Measurements from ENCODE around the gene AOPEP.
A peak's percentile ranks its signal among the peaks of the same experiment; 100 is the strongest.
"Not testable (repeated sequence)": the region's sequence is repeated elsewhere in the genome, so short reads cannot be mapped to it uniquely, and the experiment has no call there.

AOPEP gene

DNA sequence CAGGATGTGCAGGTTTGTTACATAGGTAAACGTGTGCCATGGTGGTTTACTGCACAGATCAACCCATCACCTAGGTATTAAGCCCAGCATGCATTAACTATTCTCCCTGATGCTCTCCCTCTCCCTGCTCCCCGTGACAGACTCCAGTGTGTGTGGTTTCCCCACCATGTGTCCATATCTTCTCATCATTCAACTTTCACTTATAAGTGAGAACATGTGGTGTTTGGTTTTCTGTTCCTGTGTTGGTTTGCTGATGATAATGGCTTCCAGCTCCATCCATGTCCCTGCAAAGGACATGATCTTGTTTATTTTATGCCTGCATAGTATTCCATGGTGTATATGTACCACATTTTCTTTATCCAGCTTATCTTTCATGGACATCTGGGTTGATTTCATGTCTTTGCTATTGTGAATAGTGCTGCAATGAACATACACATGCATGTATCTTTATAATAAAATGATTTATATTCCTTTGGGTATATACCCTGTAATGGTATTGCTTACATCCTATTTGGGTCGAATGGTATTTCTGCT is 103.6 kb downstream of the AOPEP start:
- H3K27me3 ChIP-seq (replicated peaks in 2 of 5; ENCODE audit: control insufficient read depth in 4 of 5, insufficient read depth in 5 of 5, low read length in 4 of 5); CTCF ChIA-PET; H3K4me1 ChIP-seq (ENCODE audit: control extremely low read depth in 1 of 4, control insufficient read depth in 4 of 4, insufficient read depth in 4 of 4, low read length in 3 of 4); H3K36me3 ChIP-seq (ENCODE audit: control insufficient read depth in 4 of 4, insufficient read depth in 4 of 4, low read length in 3 of 4); POLR2A ChIA-PET; H3K4me3 ChIP-seq (ENCODE audit: control insufficient read depth in 1 of 7, extremely low read depth in 1 of 7, insufficient read depth in 4 of 7, low read depth in 2 of 7, low read length in 6 of 7); H3K27ac ChIP-seq (ENCODE audit: insufficient read depth in 1 of 2, low read depth in 1 of 2, low read length in 2 of 2, poor library complexity in 1 of 2, severe bottlenecking in 2 of 2); H3K9me3 ChIP-seq (ENCODE audit: control extremely low read depth in 1 of 5, control insufficient read depth in 4 of 5, insufficient read depth in 2 of 5, low read depth in 1 of 5, low read length in 4 of 5); DNase-seq: not testable (repeated sequence)
- no CpG with 5 or more reads among the region's 3 CpGs for WGBS (ENCODE audit: insufficient coverage)

DNA sequence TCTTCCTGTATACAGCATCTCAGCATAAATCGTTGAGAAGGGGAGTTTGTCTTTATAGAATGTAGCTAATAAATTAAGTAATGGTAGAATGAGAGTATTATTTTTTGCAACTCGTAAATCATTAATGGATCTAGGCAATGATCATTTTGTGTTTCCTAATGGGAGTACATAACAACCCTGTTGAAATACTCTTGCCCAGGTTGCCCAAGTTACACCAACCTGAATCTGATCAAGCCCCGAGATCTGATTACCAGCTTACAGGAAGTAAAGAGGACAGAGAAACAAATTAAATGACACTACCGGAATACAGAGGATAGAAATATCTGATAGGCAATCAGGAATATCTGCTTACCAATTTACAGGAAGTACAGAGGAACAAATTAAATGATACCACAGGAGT is 107.3 kb downstream of the AOPEP start:
- Histone ChIP-seq H3K4me3 (ENCODE audit: control insufficient read depth in 1 of 7, extremely low read depth in 1 of 7, insufficient read depth in 4 of 7, low read depth in 2 of 7, low read length in 6 of 7) (no peak overlapping the region), H3K4me1 (ENCODE audit: control extremely low read depth in 1 of 4, control insufficient read depth in 4 of 4, insufficient read depth in 4 of 4, low read length in 3 of 4) (no peaks in the 10 kb centered on the region), H3K36me3 (ENCODE audit: control insufficient read depth in 4 of 4, insufficient read depth in 4 of 4, low read length in 3 of 4) (peaks cover 0 to 2% (median under 1%) of the 10 kb centered on the region in 4 experiments), H3K27me3 (replicated peaks in 2 of 5; ENCODE audit: control insufficient read depth in 4 of 5, insufficient read depth in 5 of 5, low read length in 4 of 5) (no peaks in the 10 kb centered on the region), H3K27ac (ENCODE audit: insufficient read depth in 1 of 2, low read depth in 1 of 2, low read length in 2 of 2, poor library complexity in 1 of 2, severe bottlenecking in 2 of 2) (no peak overlapping the region), H3K9me3 (ENCODE audit: control extremely low read depth in 1 of 5, control insufficient read depth in 4 of 5, insufficient read depth in 2 of 5, low read depth in 1 of 5, low read length in 4 of 5) (peaks cover 0 to 10% (median 2%) of the 10 kb centered on the region in 5 experiments)
- CTCF ChIA-PET, result interaction anchor here (1.0 to 1.5 kb wide), 3 partner anchors 18 to 82 kb away, joined by 3 to 4 read pairs (median 3); no protein-coding TSS in a partner anchor
- DNase-seq, result no peak
- 100% methylated on average over 1 of the region's 4 CpGs for WGBS (ENCODE audit: insufficient coverage)
- POLR2A ChIA-PET, result no interaction called here

DNA sequence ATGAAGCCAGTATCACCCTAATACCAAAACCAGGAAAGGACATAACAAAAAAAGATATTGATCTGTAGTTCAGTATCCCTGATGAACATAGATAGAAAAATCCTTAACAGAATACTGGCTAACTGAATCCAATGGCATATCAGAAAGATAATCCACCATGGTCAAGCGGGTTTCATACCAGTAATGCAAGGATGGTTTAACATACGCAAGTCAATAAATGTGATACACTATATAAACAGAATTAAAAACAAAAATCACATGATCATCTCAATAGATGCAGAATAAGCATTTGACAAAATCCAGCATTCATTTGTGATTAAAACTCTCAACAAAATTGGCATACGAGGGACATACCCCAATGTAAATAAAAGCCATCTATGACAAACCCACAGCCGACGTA is 110.9 kb downstream of the AOPEP start:
- H3K27ac ChIP-seq (ENCODE audit: insufficient read depth in 1 of 2, low read depth in 1 of 2, low read length in 2 of 2, poor library complexity in 1 of 2, severe bottlenecking in 2 of 2), result no peak overlapping the region

DNA sequence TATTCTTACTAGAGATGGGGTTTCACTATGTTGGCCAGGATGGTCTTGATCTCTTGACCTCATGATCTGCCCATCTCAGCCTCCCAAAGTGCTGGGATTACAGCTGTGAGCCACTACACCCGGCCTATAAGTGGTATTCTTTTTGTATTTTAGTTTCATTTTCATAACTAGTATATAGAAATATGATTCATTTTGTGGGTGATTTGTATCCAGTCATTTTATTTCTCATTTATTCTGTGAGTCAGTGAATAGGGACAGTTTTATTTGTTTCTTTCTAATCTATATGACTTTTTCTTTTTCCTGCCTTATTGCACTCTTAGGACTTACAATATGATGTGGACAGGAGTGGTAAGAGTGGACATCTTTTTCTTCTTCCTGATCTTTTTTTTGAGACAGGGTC is 112.9 kb downstream of the AOPEP start:
- Histone ChIP-seq H3K27ac (ENCODE audit: insufficient read depth in 1 of 2, low read depth in 1 of 2, low read length in 2 of 2, poor library complexity in 1 of 2, severe bottlenecking in 2 of 2) (no peak overlapping the region), H3K4me1 (ENCODE audit: control extremely low read depth in 1 of 4, control insufficient read depth in 4 of 4, insufficient read depth in 4 of 4, low read length in 3 of 4) (no peaks in the 10 kb centered on the region), H3K27me3 (replicated peaks in 2 of 5; ENCODE audit: control insufficient read depth in 4 of 5, insufficient read depth in 5 of 5, low read length in 4 of 5) (no peaks in the 10 kb centered on the region), H3K9me3 (ENCODE audit: control extremely low read depth in 1 of 5, control insufficient read depth in 4 of 5, insufficient read depth in 2 of 5, low read depth in 1 of 5, low read length in 4 of 5) (peaks cover 1 to 16% (median 2%) of the 10 kb centered on the region in 5 experiments), H3K36me3 (ENCODE audit: control insufficient read depth in 4 of 4, insufficient read depth in 4 of 4, low read length in 3 of 4) (peaks cover 0 to 2% (median 0%) of the 10 kb centered on the region in 4 experiments), H3K4me3 (ENCODE audit: control insufficient read depth in 1 of 7, extremely low read depth in 1 of 7, insufficient read depth in 4 of 7, low read depth in 2 of 7, low read length in 6 of 7) (no peak overlapping the region)
- WGBS (ENCODE audit: insufficient coverage), result no CpG with 5 or more reads among the region's 1 CpG
- POLR2A ChIA-PET, result no interaction called here
- CTCF ChIA-PET, result no interaction called here
- peak in 1 of 3 donors; percentile 10 for DNase-seq

More for the DNA sequence above, 110.9 kb downstream of the AOPEP start:
- H3K4me3 ChIP-seq (ENCODE audit: control insufficient read depth in 1 of 7, extremely low read depth in 1 of 7, insufficient read depth in 4 of 7, low read depth in 2 of 7, low read length in 6 of 7), result no peak overlapping the region
- H3K27me3 ChIP-seq (replicated peaks in 2 of 5; ENCODE audit: control insufficient read depth in 4 of 5, insufficient read depth in 5 of 5, low read length in 4 of 5), result no peaks in the 10 kb centered on the region
- H3K4me1 ChIP-seq (ENCODE audit: control extremely low read depth in 1 of 4, control insufficient read depth in 4 of 4, insufficient read depth in 4 of 4, low read length in 3 of 4), result no peaks in the 10 kb centered on the region
- WGBS (ENCODE audit: insufficient coverage), result 63% methylated on average over 3 of the region's 5 CpGs
- H3K9me3 ChIP-seq (ENCODE audit: control extremely low read depth in 1 of 5, control insufficient read depth in 4 of 5, insufficient read depth in 2 of 5, low read depth in 1 of 5, low read length in 4 of 5), result peaks cover 1 to 16% (median 2%) of the 10 kb centered on the region in 5 experiments
- ChIA-PET CTCF (no interaction called here), POLR2A (no interaction called here)
- DNase-seq, result no peak
- peaks cover 0 to 2% (median 0%) of the 10 kb centered on the region in 4 experiments for H3K36me3 ChIP-seq (ENCODE audit: control insufficient read depth in 4 of 4, insufficient read depth in 4 of 4, low read length in 3 of 4)

DNA sequence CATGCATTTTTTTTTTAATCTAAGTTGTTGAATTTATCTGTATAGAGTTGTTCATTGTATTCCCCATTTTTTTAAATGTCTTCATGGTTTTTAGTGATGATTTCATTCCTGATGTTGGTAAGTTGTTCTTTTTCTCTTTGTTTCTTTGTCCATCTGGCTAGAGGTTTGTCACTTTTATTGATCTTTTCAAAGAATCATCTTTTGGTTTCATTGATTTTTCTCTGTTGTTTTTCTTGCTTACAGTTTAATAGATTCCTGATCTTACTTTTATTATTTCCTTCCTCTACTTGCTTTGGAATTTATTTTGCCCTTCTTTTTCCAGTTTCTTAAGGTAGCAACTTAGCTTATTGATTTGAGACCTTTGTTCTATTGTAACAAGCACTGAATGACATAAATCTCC is 114.2 kb downstream of the AOPEP start:
- Histone ChIP-seq H3K27me3 (replicated peaks in 2 of 5; ENCODE audit: control insufficient read depth in 4 of 5, insufficient read depth in 5 of 5, low read length in 4 of 5) (no peaks in the 10 kb centered on the region), H3K4me3 (ENCODE audit: control insufficient read depth in 1 of 7, extremely low read depth in 1 of 7, insufficient read depth in 4 of 7, low read depth in 2 of 7, low read length in 6 of 7) (no peak overlapping the region), H3K9me3 (ENCODE audit: control extremely low read depth in 1 of 5, control insufficient read depth in 4 of 5, insufficient read depth in 2 of 5, low read depth in 1 of 5, low read length in 4 of 5) (peaks cover 1 to 16% (median 2%) of the 10 kb centered on the region in 5 experiments), H3K4me1 (ENCODE audit: control extremely low read depth in 1 of 4, control insufficient read depth in 4 of 4, insufficient read depth in 4 of 4, low read length in 3 of 4) (no peaks in the 10 kb centered on the region), H3K27ac (ENCODE audit: insufficient read depth in 1 of 2, low read depth in 1 of 2, low read length in 2 of 2, poor library complexity in 1 of 2, severe bottlenecking in 2 of 2) (no peak overlapping the region), H3K36me3 (ENCODE audit: control insufficient read depth in 4 of 4, insufficient read depth in 4 of 4, low read length in 3 of 4) (peaks cover 0 to 2% (median 0%) of the 10 kb centered on the region in 4 experiments)
- DNase-seq, result no peak
- CTCF ChIA-PET, result no interaction called here
- POLR2A ChIA-PET, result no interaction called here

DNA sequence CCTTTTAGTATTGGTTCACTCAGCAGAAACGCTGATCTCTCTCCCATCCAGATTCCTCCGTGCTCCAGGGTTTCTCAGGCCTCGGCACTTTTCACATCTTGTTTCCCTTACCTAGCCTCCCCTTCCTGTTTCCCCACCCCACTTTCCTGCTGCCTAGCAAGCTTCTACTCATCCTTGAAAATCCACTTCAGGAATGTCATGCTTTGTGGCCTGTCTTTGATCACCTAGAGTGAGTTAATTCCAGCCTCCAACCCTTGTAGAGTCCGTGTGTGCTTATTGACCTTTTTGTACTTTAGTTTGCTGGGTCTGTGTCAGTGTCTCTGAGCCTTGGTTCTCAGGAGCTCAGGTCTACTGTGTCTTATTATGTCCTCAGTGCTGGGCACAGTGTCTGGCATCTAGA is 116.6 kb downstream of the AOPEP start:
- H3K9me3 ChIP-seq (ENCODE audit: control extremely low read depth in 1 of 5, control insufficient read depth in 4 of 5, insufficient read depth in 2 of 5, low read depth in 1 of 5, low read length in 4 of 5), result peaks cover 0 to 9% (median 2%) of the 10 kb centered on the region in 5 experiments
- no peaks in the 10 kb centered on the region for H3K27me3 ChIP-seq (replicated peaks in 2 of 5; ENCODE audit: control insufficient read depth in 4 of 5, insufficient read depth in 5 of 5, low read length in 4 of 5)
- ChIA-PET CTCF (no interaction called here), POLR2A (no interaction called here)
- DNase-seq, result no peak
- H3K4me1 ChIP-seq (ENCODE audit: control extremely low read depth in 1 of 4, control insufficient read depth in 4 of 4, insufficient read depth in 4 of 4, low read length in 3 of 4), result peaks cover 8 to 18% (median 15%) of the 10 kb centered on the region in 4 experiments
- WGBS (ENCODE audit: insufficient coverage), result 99% methylated on average over 4 of the region's 4 CpGs
- no peak overlapping the region for H3K4me3 ChIP-seq (ENCODE audit: control insufficient read depth in 1 of 7, extremely low read depth in 1 of 7, insufficient read depth in 4 of 7, low read depth in 2 of 7, low read length in 6 of 7)
- no peak overlapping the region for H3K27ac ChIP-seq (ENCODE audit: insufficient read depth in 1 of 2, low read depth in 1 of 2, low read length in 2 of 2, poor library complexity in 1 of 2, severe bottlenecking in 2 of 2)
- H3K36me3 ChIP-seq (ENCODE audit: control insufficient read depth in 4 of 4, insufficient read depth in 4 of 4, low read length in 3 of 4), result peaks cover 0 to 2% (median 0%) of the 10 kb centered on the region in 4 experiments

DNA sequence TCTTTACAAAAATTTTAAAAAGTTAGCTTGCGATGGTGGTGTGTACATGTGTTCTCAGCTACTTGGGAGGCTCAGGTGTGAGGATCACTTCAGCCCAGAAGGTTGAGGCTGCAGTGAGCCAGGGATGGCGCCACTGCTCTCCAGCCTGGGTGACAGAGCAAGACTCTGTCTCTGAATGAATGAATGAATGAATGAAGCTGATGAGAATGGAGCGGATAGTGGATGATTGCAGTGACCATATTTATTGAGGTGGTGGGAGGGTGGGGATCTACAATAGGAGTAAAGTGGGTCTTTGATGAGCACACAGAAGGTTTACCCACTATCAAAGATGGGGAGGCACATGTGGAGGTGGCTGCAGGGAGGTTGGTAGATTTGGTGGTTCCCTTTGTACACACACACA is 120.2 kb downstream of the AOPEP start:
- H3K4me1 ChIP-seq (ENCODE audit: control extremely low read depth in 1 of 4, control insufficient read depth in 4 of 4, insufficient read depth in 4 of 4, low read length in 3 of 4), result peaks cover 8 to 18% (median 15%) of the 10 kb centered on the region in 4 experiments
- no peak overlapping the region for H3K4me3 ChIP-seq (ENCODE audit: control insufficient read depth in 1 of 7, extremely low read depth in 1 of 7, insufficient read depth in 4 of 7, low read depth in 2 of 7, low read length in 6 of 7)
- whole genome bisulfite sequencing (ENCODE audit: insufficient coverage), result 100% methylated on average over 3 of the region's 3 CpGs
- H3K9me3 ChIP-seq (ENCODE audit: control extremely low read depth in 1 of 5, control insufficient read depth in 4 of 5, insufficient read depth in 2 of 5, low read depth in 1 of 5, low read length in 4 of 5), result no peaks in the 10 kb centered on the region
- no peak for DNase-seq
- ChIA-PET CTCF (interaction anchor here (1.0 kb wide), 2 partner anchors 42 to 68 kb away, joined by 3 read pairs; no protein-coding TSS in a partner anchor), POLR2A (no interaction called here)
- peak overlapping the region in 1 of 2 experiments; percentile 37 for H3K27ac ChIP-seq (ENCODE audit: insufficient read depth in 1 of 2, low read depth in 1 of 2, low read length in 2 of 2, poor library complexity in 1 of 2, severe bottlenecking in 2 of 2)
- peaks cover 0 to 5% (median 0%) of the 10 kb centered on the region in 4 experiments for H3K36me3 ChIP-seq (ENCODE audit: control insufficient read depth in 4 of 4, insufficient read depth in 4 of 4, low read length in 3 of 4)
- H3K27me3 ChIP-seq (replicated peaks in 2 of 5; ENCODE audit: control insufficient read depth in 4 of 5, insufficient read depth in 5 of 5, low read length in 4 of 5), result no peaks in the 10 kb centered on the region
